Left lung (tissue), 10 donors: ENCODE data around the gene GDPD4. TPM values are rescaled to one million over a fixed set of nuclear protein-coding genes. Genes with fewer than 3 reads are reported as not detected.
A peak's percentile ranks its signal among the peaks of the same experiment; 100 is the strongest.

Source experiments
- ATAC-seq: fragments of 200-7000 bp; cut with Tn5 transposase; one replicate; pipeline ENCODE4 v1.9.1; 2020; ENCODE audit warnings: moderate library complexity
- DNase-seq, 4 donors: peaks; one replicate each; pipeline ENCODE4 v3.0.0-alpha.2; 2013 to 2020
- H3K27ac ChIP-seq, 2 donors: fragments of 200-600 bp; sonication (generic) in 1 of 2; one replicate each; pipeline versions ENCODE4 v1.5.0 to v1.8.0; 2020 to 2021
- H3K27me3 ChIP-seq, 2 donors: fragments of 200-600 bp; sonication (generic) in 1 of 2; one replicate each; pipeline versions ENCODE4 v1.5.0 to v1.8.0; 2020 to 2021
- H3K36me3 ChIP-seq, 2 donors: fragments of 200-600 bp; sonication (generic) in 1 of 2; one replicate each; pipeline versions ENCODE4 v1.5.0 to v1.8.0; 2020 to 2021
- H3K4me1 ChIP-seq, 2 donors: fragments of 200-600 bp; one replicate each; pipeline ENCODE4 v1.8.0; 2021
- H3K4me3 ChIP-seq, 2 donors: fragments of 200-600 bp; sonication (generic) in 1 of 2; one replicate each; pipeline versions ENCODE4 v1.5.0 to v1.8.0; 2020 to 2021; ENCODE audit warnings: mild to moderate bottlenecking in 1 of 2
- H3K9me3 ChIP-seq, 2 donors: fragments of 200-600 bp; sonication (generic) in 1 of 2; one replicate each; pipeline versions ENCODE4 v1.5.0 to v1.8.0; 2020 to 2021
- CTCF ChIP-seq, 2 donors: fragments of 200-600 bp; sonication (generic) in 1 of 2; IDR thresholded peaks; one replicate each; pipeline versions ENCODE4 v1.5.0 to v1.8.0; 2021; ENCODE audit warnings: antibody characterized with exemption in 2 of 2
- intact Hi-C, 2 donors: fragments of 100-400 bp; cut with DNase I; formaldehyde crosslinking; loops; one replicate each; pipeline versions ENCODE4 v1.11.2 to v1.14.2; 2022
- polyA plus RNA-seq, 6 donors: library from polyadenylated mRNA; unstranded; fragments of 120-200 nt; gene quantifications; one replicate each; pipeline ENCODE4 v1.2.1, GENCODE V29; 2013; ENCODE audit not compliant: insufficient read length in 6 of 6
- total RNA-seq, 2 donors: library from RNA; stranded (reverse); fragmentation: NEBNext Ultra II Directional; extraction: Animal tissue kit (Norgen Biotek cat#: 25700); gene quantifications; one replicate each; pipeline ENCODE4 v1.2.1, GENCODE V29; 2021
- donor health status: DM: no; HTN: yes; CAD: no.
- donor health status: DM: no; HTN: no; CAD: no.

The GDPD4 gene
- total and polyA plus RNA-seq, 8 donors: 0.34 to 0.78 (median 0.55) TPM; not detected in 2

GRCh38 chr11:77191823-77192495, 109.5 kb downstream of the GDPD4 start:
- Histone ChIP-seq H3K4me3 (no peak overlapping the region), H3K27me3 (peaks cover 0 to 5% of the 10 kb centered on the region in 2 donors), H3K9me3 (no peaks in the 10 kb centered on the region), H3K27ac (no peak overlapping the region), H3K4me1 (no peaks in the 10 kb centered on the region), H3K36me3 (peaks cover 0 to 4% of the 10 kb centered on the region in 2 donors)
- intact Hi-C loops: no loop called here
- TF ChIP-seq CTCF (IDR thresholded peaks at IDR 0.05): peak; percentile 34 to 35
- DNase-seq (peak in 3 of 4 donors; percentile 34 to 85 (median 80)), ATAC-seq (peak; percentile 92)

GRCh38 chr11:77191429-77191822, 110.1 kb downstream of the GDPD4 start:
- intact Hi-C loops: no loop called here
- Histone ChIP-seq H3K27me3 (peaks cover 0 to 5% of the 10 kb centered on the region in 2 donors), H3K4me3 (no peak overlapping the region), H3K27ac (no peak overlapping the region), H3K4me1 (no peaks in the 10 kb centered on the region), H3K9me3 (no peaks in the 10 kb centered on the region), H3K36me3 (peaks cover 0 to 4% of the 10 kb centered on the region in 2 donors)
- ATAC-seq: peak; percentile 54
- no peak for TF ChIP-seq CTCF (IDR thresholded peaks at IDR 0.05)
- peak in 1 of 4 donors; percentile 73 for DNase-seq

GRCh38 chr11:77190331-77191075, 111.0 kb downstream of the GDPD4 start:
- Histone ChIP-seq H3K4me1 (no peaks in the 10 kb centered on the region), H3K27ac (no peak overlapping the region), H3K36me3 (peaks cover 0 to 4% of the 10 kb centered on the region in 2 donors), H3K9me3 (no peaks in the 10 kb centered on the region), H3K27me3 (peaks cover 0 to 5% of the 10 kb centered on the region in 2 donors), H3K4me3 (no peak overlapping the region)
- ATAC-seq (no peak), DNase-seq (peak in 1 of 4 donors; percentile 64)
- TF ChIP-seq CTCF (IDR thresholded peaks at IDR 0.05): no peak
- intact Hi-C loops: no loop called here

- no peaks in the 10 kb centered on the region for H3K4me1 ChIP-seq
- ATAC-seq (no peak), DNase-seq (peak in 1 of 4 donors; percentile 79)
- H3K36me3 ChIP-seq: peaks cover 0 to 4% of the 10 kb centered on the region in 2 donors
- intact Hi-C loops: loop anchor here in 1 of 2 donors (5.0 kb wide), 1 partner anchor 62 kb away; the partner anchor contains the start of gene MYO7A
- no peaks in the 10 kb centered on the region for H3K9me3 ChIP-seq
- no peak for TF ChIP-seq CTCF (IDR thresholded peaks at IDR 0.05)
- no peak overlapping the region for H3K4me3 ChIP-seq
- H3K27me3 ChIP-seq: peaks cover 0 to 5% of the 10 kb centered on the region in 2 donors
- H3K27ac ChIP-seq: no peak overlapping the region
Observed at GRCh38 chr11:77189588-77190210, 111.8 kb downstream of the GDPD4 start.
